Bone marrow (tissue), 2 donors: ENCODE measurements around the gene ADIG.

Experiments used
- DNase-seq, 2 donors: peaks; one replicate each; lab custom pipeline; 2025; lab: John Stamatoyannopoulos, UW

The ADIG gene

GRCh38 chr20:38602185-38602581 is 21.2 kb downstream of the ADIG start:
- no peak for DNase-seq

GRCh38 chr20:38603286-38603685 is 22.3 kb downstream of the ADIG start:
- DNase-seq, result no peak

GRCh38 chr20:38604873-38605303 is 23.9 kb downstream of the ADIG start:
- no peak for DNase-seq

GRCh38 chr20:38607351-38607750 is 26.4 kb downstream of the ADIG start:
- no peak for DNase-seq

- DNase-seq, result no peak
Observed at GRCh38 chr20:38608188-38608587, 27.2 kb downstream of the ADIG start.

GRCh38 chr20:38609815-38610214 is 28.8 kb downstream of the ADIG start:
- no peak for DNase-seq

- no peak for DNase-seq
Observed at GRCh38 chr20:38610521-38610920, 29.5 kb downstream of the ADIG start.

- no peak for DNase-seq
Observed at GRCh38 chr20:38612751-38613515, 31.9 kb downstream of the ADIG start.

- DNase-seq, result no peak
Observed at GRCh38 chr20:38615283-38615682, 34.3 kb downstream of the ADIG start.

- no peak for DNase-seq
Observed at GRCh38 chr20:38616457-38616856, 35.5 kb downstream of the ADIG start.

- DNase-seq, result no peak
Observed at GRCh38 chr20:38617011-38617829, 36.2 kb downstream of the ADIG start.

- DNase-seq, result no peak
Observed at GRCh38 chr20:38617830-38618196, 36.8 kb downstream of the ADIG start.

GRCh38 chr20:38620441-38620840 is 39.4 kb downstream of the ADIG start:
- no peak for DNase-seq

GRCh38 chr20:38623061-38623460 is 42.1 kb downstream of the ADIG start:
- no peak for DNase-seq

- DNase-seq, result no peak
Observed at GRCh38 chr20:38624084-38624483, 43.1 kb downstream of the ADIG start.

GRCh38 chr20:38625896-38626295 is 44.9 kb downstream of the ADIG start:
- no peak for DNase-seq

- no peak for DNase-seq
Observed at GRCh38 chr20:38626921-38627659, 46.1 kb downstream of the ADIG start.

GRCh38 chr20:38628580-38629470 is 47.8 kb downstream of the ADIG start:
- DNase-seq, result no peak

GRCh38 chr20:38629979-38630378 is 49.0 kb downstream of the ADIG start:
- DNase-seq, result no peak

GRCh38 chr20:38630727-38631126 is 49.7 kb downstream of the ADIG start:
- no peak for DNase-seq

- no peak for DNase-seq
Observed at GRCh38 chr20:38631155-38632022, 50.4 kb downstream of the ADIG start.
